ENCODE data around the gene SAYSD1.
"Not testable (repeated sequence)": the region's sequence is repeated elsewhere in the genome, so short reads cannot be mapped to it uniquely, and the experiment has no call there.

SAYSD1 gene

GRCh38 chr6:39114704-39115599 is at the start of gene SAYSD1:
Gene SAYSD1 (minus strand): TSS chr6:39115186. CDS start chr6:39115089, 97 bp downstream.
- DNase-seq, result peak; percentile 96

- DNase-seq, result no peak
Measured at GRCh38 chr6:39157511-39157910, 42.5 kb upstream of the SAYSD1 start.

- no peak for DNase-seq
Measured at GRCh38 chr6:39156801-39157200, 41.8 kb upstream of the SAYSD1 start.

GRCh38 chr6:39154705-39155104 is 39.7 kb upstream of the SAYSD1 start:
- DNase-seq, result no peak

GRCh38 chr6:39153766-39154397 is 38.9 kb upstream of the SAYSD1 start:
- DNase-seq, result peak; percentile 40

- no peak for DNase-seq
Measured at GRCh38 chr6:39152262-39152661, 37.3 kb upstream of the SAYSD1 start.

GRCh38 chr6:39151211-39151610 is 36.2 kb upstream of the SAYSD1 start:
- DNase-seq, result no peak

GRCh38 chr6:39144481-39145173 is 29.6 kb upstream of the SAYSD1 start:
- DNase-seq, result no peak

- DNase-seq, result no peak
Measured at GRCh38 chr6:39143238-39143930, 28.4 kb upstream of the SAYSD1 start.

- no peak for DNase-seq
Measured at GRCh38 chr6:39140556-39141167, 25.7 kb upstream of the SAYSD1 start.

GRCh38 chr6:39137245-39137644 is 22.3 kb upstream of the SAYSD1 start:
- peak; percentile 43 for DNase-seq

- not testable (repeated sequence) for DNase-seq
Measured at GRCh38 chr6:39136207-39136606, 21.2 kb upstream of the SAYSD1 start.

GRCh38 chr6:39134761-39135160 is 19.8 kb upstream of the SAYSD1 start:
- not testable (repeated sequence) for DNase-seq

- DNase-seq, result no peak
Measured at GRCh38 chr6:39130691-39131090, 15.7 kb upstream of the SAYSD1 start.

GRCh38 chr6:39128832-39129231 is 13.8 kb upstream of the SAYSD1 start:
- DNase-seq, result no peak

- DNase-seq, result no peak
Measured at GRCh38 chr6:39128106-39128505, 13.1 kb upstream of the SAYSD1 start.

GRCh38 chr6:39124114-39124513 is 9.1 kb upstream of the SAYSD1 start:
- DNase-seq, result no peak

GRCh38 chr6:39118921-39119320 is 3.9 kb upstream of the SAYSD1 start:
- no peak for DNase-seq

GRCh38 chr6:39114388-39114703 is 640 bp downstream of the SAYSD1 start:
- no peak for DNase-seq

- DNase-seq, result no peak
Measured at GRCh38 chr6:39113788-39114187, 1.2 kb downstream of the SAYSD1 start.

GRCh38 chr6:39111280-39111679 is 3.7 kb downstream of the SAYSD1 start:
- no peak for DNase-seq

GRCh38 chr6:39108041-39108839 is 6.7 kb downstream of the SAYSD1 start:
- DNase-seq, result no peak
